Renal cortical epithelial cell (primary cell): Measurements from ENCODE around the gene PPP2R5D. TPM values are rescaled to one million over a fixed set of nuclear protein-coding genes. Genes with fewer than 3 reads are reported as not detected.
"Not testable (repeated sequence)": the region's sequence is repeated elsewhere in the genome, so short reads cannot be mapped to it uniquely, and the experiment has no call there.

Source experiments
- DNase-seq: peaks from one replicate; pipeline ENCODE4 v3.0.0-alpha.2; 2011; ENCODE audit warnings: low read depth
- total RNA-seq: library from RNA; depleted of rRNA; stranded (reverse); fragments of >200 nt; gene quantifications from 2 replicates; pipeline ENCODE4 v1.2.3, GENCODE V29; 2014

PPP2R5D gene
- 42.9 and 47.8 TPM in 2 replicates for total RNA-seq

DNA sequence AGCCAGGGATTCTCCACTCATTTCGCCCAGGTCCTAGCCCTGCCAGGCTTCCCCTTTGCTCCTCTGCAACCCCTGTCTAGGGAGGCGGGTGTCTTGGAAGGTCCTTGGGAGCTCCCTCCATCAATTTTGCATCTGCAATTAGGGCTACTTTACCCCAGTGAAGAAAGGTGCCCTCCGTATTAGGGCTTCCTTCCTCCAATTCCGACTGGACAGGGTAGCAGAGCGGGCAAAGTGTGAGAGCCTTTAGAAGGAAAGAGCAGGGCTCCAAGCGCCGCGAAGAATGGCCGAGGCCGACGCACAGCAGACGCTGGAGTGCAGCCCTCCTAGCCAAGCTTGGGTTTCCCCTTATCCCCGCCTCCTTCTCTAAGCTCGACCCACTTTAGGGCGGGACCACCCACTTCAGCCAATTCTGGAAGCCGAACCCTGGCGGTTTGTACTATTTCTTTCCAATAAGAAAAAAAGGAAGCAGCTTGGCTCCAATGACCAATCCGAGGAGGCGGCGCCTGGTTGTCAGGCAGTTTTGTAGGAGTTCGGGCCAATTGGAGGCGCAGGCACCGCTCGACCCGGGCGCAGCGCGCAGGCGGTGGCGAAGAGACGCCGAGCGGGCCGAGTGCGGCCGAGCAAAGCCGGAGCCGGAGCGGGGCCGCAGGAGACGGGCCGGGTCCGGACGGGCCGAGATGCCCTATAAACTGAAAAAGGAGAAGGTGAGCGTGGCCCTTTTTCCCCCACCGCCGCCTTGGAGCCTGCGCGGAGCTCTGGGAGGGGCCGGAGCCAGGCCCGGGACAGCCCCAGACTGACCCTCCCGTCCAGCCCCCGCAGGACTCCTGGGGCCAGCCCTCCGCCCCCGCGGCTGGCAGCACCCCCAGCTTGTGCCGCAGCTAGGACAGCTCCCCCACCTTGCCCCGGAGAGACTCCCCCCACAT, at the start of gene PPP2R5D:
TSS of gene PPP2R5D (plus strand) at position 570 of the 923 bp plus-strand sequence. CDS start at position 678, 108 bp downstream.
- peak; percentile 98 for DNase-seq

DNA sequence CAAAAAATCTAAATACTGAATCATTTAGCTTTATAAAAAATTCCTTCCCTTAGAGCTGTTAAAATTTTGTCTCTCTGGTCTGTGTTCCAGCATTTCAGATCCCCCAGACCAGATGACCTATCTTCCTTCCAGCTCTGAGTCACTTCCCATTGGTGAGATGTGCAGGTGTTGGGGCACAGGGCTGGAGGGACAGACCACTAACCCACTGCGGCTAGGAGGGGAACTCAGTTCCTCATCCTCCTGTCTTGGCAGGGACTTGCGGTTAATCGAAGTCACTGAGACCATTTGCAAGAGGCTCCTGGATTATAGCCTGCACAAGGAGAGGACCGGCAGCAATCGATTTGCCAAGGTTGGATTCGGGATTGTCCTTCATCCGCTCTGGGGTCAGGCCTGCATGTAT, 49.0 kb upstream of the PPP2R5D start:
- DNase-seq, result no peak

DNA sequence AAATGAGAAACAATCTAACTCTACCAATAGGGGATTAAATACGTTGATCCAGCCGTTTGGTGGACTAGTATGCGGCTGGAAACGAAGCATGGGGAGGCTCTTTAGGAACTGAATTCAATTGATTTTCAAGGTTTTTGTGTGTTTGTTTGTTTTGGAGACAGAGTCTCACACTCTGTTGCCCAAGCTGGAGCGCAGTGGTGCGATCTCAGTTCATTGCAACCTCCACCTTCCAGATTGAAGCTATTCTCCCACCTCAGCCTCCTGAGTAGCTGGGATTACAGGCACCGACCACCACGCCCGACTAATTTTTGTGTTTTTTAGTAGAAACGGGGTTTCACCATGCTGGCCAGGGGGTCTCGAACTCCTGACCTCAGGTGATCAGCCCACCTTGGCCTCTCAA, 48.0 kb upstream of the PPP2R5D start:
- DNase-seq, result no peak

DNA sequence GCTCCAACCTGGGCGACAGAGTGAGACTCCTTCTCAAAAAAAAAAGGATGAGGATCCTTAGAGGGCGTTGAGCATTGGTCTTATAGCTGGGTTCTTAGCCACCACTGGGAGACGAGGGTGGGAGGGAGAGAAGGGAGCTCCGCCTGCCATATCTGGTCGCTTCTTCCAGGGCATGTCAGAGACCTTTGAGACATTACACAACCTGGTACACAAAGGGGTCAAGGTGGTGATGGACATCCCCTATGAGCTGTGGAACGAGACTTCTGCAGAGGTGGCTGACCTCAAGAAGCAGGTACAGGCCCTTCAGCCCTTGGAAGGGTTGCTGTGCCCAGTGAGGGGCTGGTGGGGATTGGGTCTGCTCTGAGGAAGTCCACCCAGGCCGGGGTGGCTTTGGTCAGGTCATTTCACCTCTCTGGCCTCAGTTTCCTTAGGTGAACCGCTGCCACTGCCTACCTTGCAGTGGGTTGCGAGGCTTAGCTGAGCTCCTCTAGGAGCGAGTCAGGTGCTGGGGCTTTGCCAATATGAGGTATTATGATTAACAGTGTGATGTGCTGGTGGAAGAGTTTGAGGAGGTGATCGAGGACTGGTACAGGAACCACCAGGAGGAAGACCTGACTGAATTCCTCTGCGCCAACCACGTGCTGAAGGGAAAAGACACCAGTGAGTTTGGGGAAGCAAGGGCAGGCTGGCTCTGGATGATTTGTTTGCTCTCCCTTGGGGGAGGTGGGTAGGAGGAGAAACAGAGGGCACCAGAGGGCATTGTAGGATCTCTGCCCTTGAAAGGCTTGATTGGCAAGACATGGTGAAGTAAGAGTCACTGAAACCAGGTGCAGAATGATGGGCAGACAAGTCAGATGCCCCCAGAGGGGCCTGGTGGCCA, 46.6 kb upstream of the PPP2R5D start:
- DNase-seq, result no peak

DNA sequence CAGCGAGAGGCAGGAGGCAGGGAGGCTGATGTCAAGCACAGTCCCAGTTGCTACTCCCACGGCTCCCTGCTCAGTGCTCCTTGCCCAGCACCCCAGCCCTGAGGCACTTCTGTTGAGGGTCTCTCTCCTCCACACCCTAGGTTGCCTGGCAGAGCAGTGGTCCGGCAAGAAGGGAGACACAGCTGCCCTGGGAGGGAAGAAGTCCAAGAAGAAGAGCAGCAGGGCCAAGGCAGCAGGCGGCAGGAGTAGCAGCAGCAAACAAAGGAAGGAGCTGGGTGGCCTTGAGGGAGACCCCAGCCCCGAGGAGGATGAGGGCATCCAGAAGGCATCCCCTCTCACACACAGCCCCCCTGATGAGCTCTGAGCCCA, 46.0 kb upstream of the PPP2R5D start:
- no peak for DNase-seq

DNA sequence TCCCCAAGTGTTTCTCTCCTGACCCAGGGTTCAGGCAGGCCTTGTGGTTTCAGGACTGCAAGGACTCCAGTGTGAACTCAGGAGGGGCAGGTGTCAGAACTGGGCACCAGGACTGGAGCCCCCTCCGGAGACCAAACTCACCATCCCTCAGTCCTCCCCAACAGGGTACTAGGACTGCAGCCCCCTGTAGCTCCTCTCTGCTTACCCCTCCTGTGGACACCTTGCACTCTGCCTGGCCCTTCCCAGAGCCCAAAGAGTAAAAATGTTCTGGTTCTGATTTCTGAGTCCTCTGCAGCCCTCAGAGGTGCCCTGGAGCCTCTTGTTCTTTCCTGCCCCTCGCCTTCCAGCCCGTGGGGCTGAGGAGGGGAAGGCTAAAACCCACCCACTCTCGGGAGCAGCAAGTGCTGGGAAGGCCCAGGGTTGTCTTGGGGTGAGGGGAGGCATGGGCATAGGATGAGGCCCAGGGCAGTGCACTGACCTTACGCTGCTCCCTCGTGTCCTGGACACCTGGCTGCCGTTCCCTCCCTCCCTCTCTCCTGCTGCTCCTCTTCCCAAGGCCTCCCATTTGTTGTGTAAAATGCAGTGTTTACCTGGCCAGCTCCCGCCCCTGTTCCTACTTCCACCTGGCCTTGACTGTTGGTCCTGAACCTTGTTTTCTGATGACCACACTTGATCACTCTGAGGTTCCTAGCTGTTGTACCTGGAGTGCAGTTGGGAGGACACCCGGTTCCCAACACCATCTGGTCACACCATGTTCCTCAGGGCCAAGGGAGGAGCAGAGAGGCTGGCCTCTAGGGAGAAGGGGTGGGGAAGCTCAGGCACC, 45.2 kb upstream of the PPP2R5D start:
- no peak for DNase-seq

- no peak for DNase-seq
Observed at GRCh38 chr6:42939810-42940167, 44.6 kb upstream of the PPP2R5D start.

- no peak for DNase-seq
Observed at GRCh38 chr6:42940493-42941045, 43.8 kb upstream of the PPP2R5D start.

DNA sequence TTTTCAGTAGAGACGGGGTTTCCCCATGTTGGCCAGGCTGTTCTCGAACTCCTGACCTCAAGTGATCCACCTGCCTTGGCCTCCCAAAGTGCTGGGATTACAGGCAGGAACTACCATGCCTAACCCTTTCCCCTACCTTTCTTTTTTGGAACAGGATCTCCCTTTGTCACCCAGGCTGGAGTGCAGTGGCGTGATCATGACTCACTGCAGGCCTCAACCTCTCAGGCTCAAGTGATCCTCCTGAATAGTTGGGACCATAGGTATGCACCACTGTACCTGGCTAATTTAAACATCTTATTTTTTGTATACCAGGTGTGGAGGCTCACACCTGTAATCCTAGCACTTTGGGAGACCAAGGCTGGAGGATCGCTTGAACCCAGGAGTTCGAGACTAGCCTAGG, 43.0 kb upstream of the PPP2R5D start:
- not testable (repeated sequence) for DNase-seq

- no peak for DNase-seq
Observed at GRCh38 chr6:42942444-42942843, 41.9 kb upstream of the PPP2R5D start.

GRCh38 chr6:42947950-42948349, 36.4 kb upstream of the PPP2R5D start:
- DNase-seq, result no peak

GRCh38 chr6:42952389-42952788, 32.0 kb upstream of the PPP2R5D start:
- no peak for DNase-seq

GRCh38 chr6:42954405-42954804, 30.0 kb upstream of the PPP2R5D start:
- not testable (repeated sequence) for DNase-seq

DNA sequence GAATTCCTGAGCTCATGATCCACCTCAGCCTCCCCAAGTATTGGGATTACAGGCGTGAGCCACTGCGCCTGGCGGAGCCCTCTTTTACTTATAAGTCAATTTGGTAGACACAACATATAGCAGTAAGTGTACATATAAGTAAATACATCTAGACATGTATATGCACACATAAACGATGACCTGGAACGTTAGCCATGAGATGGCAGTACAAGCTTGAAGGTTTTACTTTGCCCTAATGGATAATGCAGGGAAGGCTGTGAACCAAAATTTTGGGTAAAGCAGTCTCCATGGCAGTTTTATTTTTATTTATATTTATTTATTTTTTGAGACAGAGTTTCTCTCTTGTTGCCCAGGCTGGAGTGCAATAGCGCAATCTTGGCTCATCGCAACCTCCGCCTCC, 26.2 kb upstream of the PPP2R5D start:
- no peak for DNase-seq

GRCh38 chr6:42959917-42960242, 24.5 kb upstream of the PPP2R5D start:
- no peak for DNase-seq

DNA sequence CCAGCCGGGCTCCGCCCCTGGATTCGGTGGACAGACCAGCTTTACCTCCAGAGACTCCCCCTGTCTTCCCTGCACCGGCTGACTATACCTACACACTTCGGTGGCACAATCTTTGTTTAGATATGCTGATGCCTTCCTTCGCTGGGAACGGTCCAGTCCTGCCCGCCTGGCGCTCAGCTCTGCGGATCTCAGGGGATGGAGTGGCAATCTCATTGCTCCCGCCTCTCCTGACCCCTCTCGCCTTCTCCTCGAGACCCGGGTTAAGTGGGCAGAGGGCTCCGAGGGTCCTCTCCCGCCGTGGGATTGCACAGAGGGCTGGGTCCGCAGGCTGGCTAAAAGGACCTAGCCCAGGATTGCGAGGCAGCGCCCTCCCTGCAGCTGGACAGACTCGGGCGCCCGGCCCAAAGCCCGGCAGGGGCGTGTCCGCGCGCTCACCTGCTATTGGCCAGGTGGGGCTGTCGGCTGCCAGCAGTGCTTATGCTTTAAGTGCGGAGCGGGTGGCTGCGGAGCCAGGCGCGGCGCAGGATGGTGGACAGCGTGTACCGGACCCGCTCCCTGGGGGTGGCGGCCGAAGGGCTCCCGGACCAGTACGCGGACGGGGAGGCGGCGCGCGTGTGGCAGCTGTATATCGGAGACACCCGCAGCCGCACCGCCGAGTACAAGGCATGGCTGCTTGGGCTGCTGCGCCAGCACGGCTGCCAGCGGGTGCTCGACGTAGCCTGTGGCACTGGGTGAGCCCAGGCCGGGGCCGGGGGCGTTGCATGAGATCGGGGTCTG, 23.9 kb upstream of the PPP2R5D start, which contains the start of gene GNMT:
TSS of gene GNMT (plus strand) at position 512 of the 777 bp plus-strand sequence. CDS start at position 526, 14 bp downstream.
- DNase-seq, result no peak

GRCh38 chr6:42961020-42961470, 23.3 kb upstream of the PPP2R5D start:
- no peak for DNase-seq

GRCh38 chr6:42962096-42962495, 22.3 kb upstream of the PPP2R5D start:
- DNase-seq, result no peak

DNA sequence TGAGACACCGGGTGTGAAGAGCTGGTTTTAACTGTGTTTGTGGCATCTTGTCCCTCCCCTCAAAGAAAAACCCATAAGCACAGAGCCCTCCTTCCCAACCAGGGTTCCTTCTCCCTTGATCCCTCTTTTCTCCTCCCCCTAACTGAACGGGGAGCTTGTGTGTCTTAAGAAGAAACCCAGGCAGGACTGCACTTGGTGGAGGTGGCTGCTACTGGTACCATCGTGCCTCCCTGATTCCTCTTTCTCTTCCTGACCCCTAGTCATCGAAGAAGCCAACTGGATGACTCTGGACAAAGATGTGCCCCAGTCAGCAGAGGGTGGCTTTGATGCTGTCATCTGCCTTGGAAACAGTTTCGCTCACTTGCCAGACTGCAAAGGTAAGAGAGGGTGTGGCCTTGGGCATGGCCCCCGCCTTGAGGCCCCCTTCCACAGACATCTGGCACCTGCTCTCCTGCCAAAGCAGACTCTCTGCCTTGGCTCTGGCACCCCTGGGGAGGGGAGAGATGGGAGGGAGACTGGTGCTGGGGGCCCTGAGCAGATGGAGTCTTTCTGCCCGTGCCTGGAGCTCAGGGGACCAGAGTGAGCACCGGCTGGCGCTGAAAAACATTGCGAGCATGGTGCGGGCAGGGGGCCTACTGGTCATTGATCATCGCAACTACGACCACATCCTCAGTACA, 21.7 kb upstream of the PPP2R5D start:
- no peak for DNase-seq
